GM18873 (cell line): ENCODE measurements around the gene ZFYVE26.
"Not testable (repeated sequence)": the region's sequence is repeated elsewhere in the genome, so short reads cannot be mapped to it uniquely, and the experiment has no call there.

Source experiments
- ATAC-seq: cut with Tn5 transposase; IDR thresholded peaks from one replicate; pipeline ENCODE4 v1.9.1; 2021; ENCODE audit warnings: mild to moderate bottlenecking, moderate library complexity, moderate number of reproducible peaks; ENCODE audit not compliant: unreplicated experiment, low FRiP score

Gene ZFYVE26

GRCh38 chr14:67718265-67718664, 98.1 kb downstream of the ZFYVE26 start:
- no peak for ATAC-seq

GRCh38 chr14:67717048-67717447, 99.3 kb downstream of the ZFYVE26 start:
- ATAC-seq: no peak

GRCh38 chr14:67710209-67710608, 106.2 kb downstream of the ZFYVE26 start:
- ATAC-seq: no peak

GRCh38 chr14:67709796-67710195, 106.6 kb downstream of the ZFYVE26 start:
- not testable (repeated sequence) for ATAC-seq

GRCh38 chr14:67709346-67709745, 107.0 kb downstream of the ZFYVE26 start:
- not testable (repeated sequence) for ATAC-seq

GRCh38 chr14:67705211-67705610, 111.2 kb downstream of the ZFYVE26 start:
- no peak for ATAC-seq

- no peak for ATAC-seq
These were observed 111.8 kb downstream of the ZFYVE26 start for GRCh38 chr14:67704484-67705089.

- ATAC-seq: no peak
These were observed 112.4 kb downstream of the ZFYVE26 start for GRCh38 chr14:67703997-67704396.

GRCh38 chr14:67701492-67701891, 114.9 kb downstream of the ZFYVE26 start, which contains the start of gene RDH12:
Gene RDH12 (plus strand): TSS chr14:67701886. CDS start chr14:67722643, 20,757 bp downstream.
- ATAC-seq: not testable (repeated sequence)

- no peak for ATAC-seq
These were observed 118.2 kb downstream of the ZFYVE26 start for GRCh38 chr14:67698179-67698578.

- no peak for ATAC-seq
These were observed 119.4 kb downstream of the ZFYVE26 start for GRCh38 chr14:67697006-67697405.
